Colonic mucosa (tissue), 4 donors: ENCODE measurements around the gene THBS3. TPM values are rescaled to one million over a fixed set of nuclear protein-coding genes. Genes with fewer than 3 reads are reported as not detected.
A peak's percentile ranks its signal among the peaks of the same experiment; 100 is the strongest.
"Not testable (repeated sequence)": the region's sequence is repeated elsewhere in the genome, so short reads cannot be mapped to it uniquely, and the experiment has no call there.

Experiments
- DNase-seq: peaks from one replicate; pipeline ENCODE4 v3.0.0-alpha.2; 2020
- H3K27ac ChIP-seq: fragments of 200-600 bp; one replicate; pipeline ENCODE4 v1.8.0; 2021
- H3K27me3 ChIP-seq: fragments of 200-600 bp; one replicate; pipeline ENCODE4 v1.8.0; 2021
- H3K36me3 ChIP-seq: fragments of 200-600 bp; one replicate; pipeline ENCODE4 v1.8.0; 2021
- H3K4me1 ChIP-seq: fragments of 200-600 bp; one replicate; pipeline ENCODE4 v1.8.0; 2021; ENCODE audit warnings: mild to moderate bottlenecking
- H3K4me3 ChIP-seq: fragments of 200-600 bp; one replicate; pipeline ENCODE4 v1.8.0; 2021
- H3K9ac ChIP-seq, 2 donors: one replicate each; pipeline ENCODE4 v1.7.0; 2013; ENCODE audit warnings: control low read depth in 2 of 2, low read depth in 2 of 2, low read length in 2 of 2
- H3K9me3 ChIP-seq: fragments of 200-600 bp; one replicate; pipeline ENCODE4 v1.8.0; 2021
- CTCF ChIP-seq: fragments of 200-600 bp; IDR thresholded peaks from one replicate; pipeline ENCODE4 v1.8.0; 2022; ENCODE audit warnings: antibody characterized with exemption, mild to moderate bottlenecking
- intact Hi-C: fragments of 100-400 bp; cut with DNase I; formaldehyde crosslinking; loops from one replicate; pipeline ENCODE4 v1.14.1; 2022
- total RNA-seq, 2 donors: library from RNA; stranded (reverse); fragmentation: NEBNext Ultra II Directional in 1 of 2; extraction: Animal tissue kit (Norgen Biotek cat#: 25700) in 1 of 2; gene quantifications; one replicate each; pipeline ENCODE4 v1.2.1, GENCODE V29; 2021
- donor health status: healthy.
- donor health status: DM: no; HTN: no; CAD: no.
- donor health status: DM: no; HTN: no; CAD: no.

THBS3 gene
- total RNA-seq, 2 donors from 2014 or later: 12.2 to 16.0 TPM

DNA sequence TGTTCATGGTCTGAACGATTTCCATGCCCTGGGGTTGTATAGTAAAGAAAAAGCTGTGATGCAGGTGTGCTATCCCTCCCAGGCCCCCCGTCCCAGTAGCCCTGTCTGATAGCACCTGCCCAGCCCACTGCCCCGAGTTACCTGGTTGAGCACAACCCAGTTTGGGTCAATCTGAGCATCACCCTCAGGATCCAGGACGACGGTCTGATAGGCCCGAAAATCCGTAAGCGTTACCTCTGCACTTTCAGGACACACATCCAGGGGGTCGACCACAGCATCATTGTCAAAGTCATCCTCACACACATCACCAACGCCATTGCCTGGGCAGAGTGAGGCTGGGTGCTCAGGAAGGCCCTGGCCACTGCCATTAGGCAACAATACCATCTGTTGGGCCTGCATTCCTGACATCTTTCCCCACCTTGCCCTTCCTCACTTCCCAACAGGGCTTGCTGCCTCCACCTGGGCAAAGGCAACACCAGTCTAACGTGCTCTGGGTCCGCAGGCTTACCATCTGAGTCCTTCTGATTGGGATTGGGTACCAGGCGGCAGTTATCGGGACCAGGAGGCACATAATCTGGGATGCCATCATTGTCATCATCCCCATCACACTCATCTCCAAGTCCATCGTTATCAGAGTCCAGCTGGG lies 9.7 kb downstream of the THBS3 start:
- intact Hi-C loops: no loop called here
- Histone ChIP-seq H3K4me3 (no peak overlapping the region), H3K36me3 (no peaks in the 10 kb centered on the region), H3K27me3 (no peaks in the 10 kb centered on the region), H3K4me1 (peaks cover 15% of the 10 kb centered on the region), H3K27ac (no peak overlapping the region), H3K9me3 (no peaks in the 10 kb centered on the region), H3K9ac (no peak overlapping the region)
- no peak for TF ChIP-seq CTCF
- DNase-seq: no peak

DNA sequence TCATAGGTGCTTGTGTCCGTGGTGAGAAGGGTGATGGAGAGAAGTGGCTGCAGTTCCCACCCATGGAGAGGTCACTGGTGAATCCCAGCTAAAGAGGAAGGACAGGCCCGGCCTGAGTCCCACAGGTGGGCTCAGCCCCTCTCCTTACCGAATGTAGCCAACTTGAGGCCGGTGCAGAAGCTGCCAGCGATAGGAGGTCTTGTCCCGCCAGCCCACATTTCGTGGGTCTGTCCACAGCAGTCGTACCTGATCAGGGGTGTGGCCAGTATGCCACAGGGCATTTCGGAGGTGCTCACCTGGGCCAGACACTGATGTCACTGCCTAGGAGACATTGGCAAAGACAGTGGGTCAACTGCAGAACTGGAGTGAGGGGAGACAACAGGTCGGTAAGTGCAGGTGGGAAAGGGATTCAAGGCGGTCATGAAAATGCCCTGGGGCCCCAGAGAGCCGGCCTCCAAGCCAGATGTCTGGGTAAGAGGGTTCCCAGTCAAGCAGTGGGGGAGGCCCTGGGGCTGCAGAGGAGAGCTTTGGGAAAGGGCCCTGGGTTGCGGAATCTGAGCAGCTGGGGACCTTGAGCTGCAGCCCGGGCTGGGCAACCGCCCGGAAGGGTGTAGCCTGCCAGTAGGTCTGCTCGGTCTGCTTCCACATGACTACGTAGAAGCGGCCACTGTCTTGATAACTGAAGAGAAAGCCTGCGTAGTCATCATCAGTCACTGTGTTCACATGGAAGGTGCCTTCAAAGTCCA lies 10.6 kb downstream of the THBS3 start:
- no peak for TF ChIP-seq CTCF
- Histone ChIP-seq H3K27me3 (no peaks in the 10 kb centered on the region), H3K27ac (no peak overlapping the region), H3K4me3 (no peak overlapping the region), H3K9me3 (no peaks in the 10 kb centered on the region), H3K9ac (no peak overlapping the region), H3K4me1 (peaks cover 15% of the 10 kb centered on the region), H3K36me3 (no peaks in the 10 kb centered on the region)
- DNase-seq: no peak
- intact Hi-C loops: no loop called here

DNA sequence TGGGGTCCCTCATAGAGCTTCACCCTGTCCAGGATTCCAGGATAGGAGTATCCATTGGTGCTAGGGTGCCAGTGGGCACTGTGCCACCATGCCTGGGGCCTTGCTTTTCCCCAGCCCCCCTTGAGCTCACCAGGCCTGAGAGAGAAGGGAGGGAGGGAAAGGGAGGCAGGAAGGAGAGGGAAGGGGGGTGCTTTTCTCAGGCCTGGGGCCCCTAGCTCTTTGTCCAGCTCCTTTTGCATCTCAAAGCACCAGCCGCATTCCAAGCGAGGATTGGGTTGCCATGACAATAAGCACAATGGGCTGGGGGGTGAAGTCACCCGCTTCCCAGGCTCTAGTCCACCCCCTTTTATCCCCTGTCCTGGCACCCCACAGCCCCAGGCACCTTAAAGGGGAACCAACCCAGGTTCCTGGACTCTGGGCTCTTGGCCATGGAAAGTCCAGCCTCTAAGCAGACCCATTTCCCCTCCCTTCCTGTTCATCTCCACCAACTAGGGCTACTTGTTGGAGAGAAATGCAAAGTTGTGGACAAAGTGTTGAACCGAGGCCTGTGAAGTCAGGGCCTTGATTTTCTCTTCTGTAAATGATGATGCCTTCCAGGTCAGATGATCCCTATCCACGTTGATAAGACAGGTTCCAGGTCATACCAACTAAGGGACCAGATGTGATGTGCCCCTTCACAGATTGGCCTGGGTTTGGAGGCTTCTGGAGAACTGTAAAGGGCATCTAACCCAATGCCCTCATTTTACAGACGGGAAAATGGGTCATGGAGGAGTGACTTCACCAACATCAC lies 11.4 kb downstream of the THBS3 start:
- no peak overlapping the region for H3K27ac ChIP-seq
- H3K27me3 ChIP-seq: no peaks in the 10 kb centered on the region
- intact Hi-C loops: no loop called here
- no peak overlapping the region for H3K9ac ChIP-seq
- no peak for TF ChIP-seq CTCF
- peaks cover 15% of the 10 kb centered on the region for H3K4me1 ChIP-seq
- H3K36me3 ChIP-seq: no peaks in the 10 kb centered on the region
- H3K9me3 ChIP-seq: no peaks in the 10 kb centered on the region
- no peak overlapping the region for H3K4me3 ChIP-seq
- no peak for DNase-seq

GRCh38 chr1:155195201-155196102 lies 12.2 kb downstream of the THBS3 start:
- no peaks in the 10 kb centered on the region for H3K36me3 ChIP-seq
- H3K9me3 ChIP-seq: no peaks in the 10 kb centered on the region
- intact Hi-C loops: no loop called here
- peak overlapping the region; percentile 47 for H3K4me3 ChIP-seq
- DNase-seq: no peak
- H3K27me3 ChIP-seq: no peaks in the 10 kb centered on the region
- peaks cover 15% of the 10 kb centered on the region for H3K4me1 ChIP-seq
- peak overlapping the region in 1 of 2 donors; percentile 66 for H3K9ac ChIP-seq
- no peak for TF ChIP-seq CTCF
- peak overlapping the region; percentile 93 for H3K27ac ChIP-seq

DNA sequence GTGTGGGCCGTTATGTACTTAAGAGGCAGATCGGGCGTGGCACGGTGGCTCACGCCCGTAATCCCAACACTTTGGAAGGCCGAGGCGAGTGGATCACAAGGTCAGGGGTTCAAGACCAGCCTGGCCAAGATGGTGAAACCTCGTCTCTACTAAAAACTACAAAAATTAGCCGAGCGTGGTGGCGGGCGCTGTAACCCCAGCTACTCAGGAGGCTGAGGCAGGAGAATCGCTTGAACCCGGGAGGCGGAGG lies 13.8 kb downstream of the THBS3 start:
- H3K27me3 ChIP-seq, H3K36me3 ChIP-seq, DNase-seq, H3K9me3 ChIP-seq, intact Hi-C loops: not testable (repeated sequence)
- Histone ChIP-seq H3K4me3 (peak overlapping the region; percentile 47), H3K4me1 (peaks cover 15% of the 10 kb centered on the region), H3K27ac (peak overlapping the region; percentile 93), H3K9ac (peak overlapping the region; percentile 88)
